Spleen (tissue), 11 donors: ENCODE results near the gene TRIO. TPM values are rescaled to one million over a fixed set of nuclear protein-coding genes. Genes with fewer than 3 reads are reported as not detected.

Source experiments
- DNase-seq: peaks from one replicate; pipeline ENCODE4 v3.0.0-alpha.2; 2020
- H3K27ac ChIP-seq, 8 donors: fragments of 200-600 bp; sonication (generic) in 7 of 8; 1 replicate in 4 of 8; 2 replicates in 4 of 8; pipeline versions ENCODE4 v1.5.0 to v1.8.0; 2016 to 2021; ENCODE audit warnings: inconsistent platforms in 4 of 8, mild to moderate bottlenecking in 4 of 8, moderate library complexity in 1 of 8
- H3K27me3 ChIP-seq, 7 donors: fragments of 200-600 bp; sonication (generic) in 6 of 7; replicated peaks in 1 of 7; 1 replicate in 4 of 7; 2 replicates in 3 of 7; pipeline versions ENCODE4 v1.5.0 to v1.8.0; 2016 to 2021; ENCODE audit warnings: inconsistent platforms in 3 of 7, mild to moderate bottlenecking in 1 of 7
- H3K36me3 ChIP-seq, 6 donors: fragments of 200-600 bp; sonication (generic) in 5 of 6; 1 replicate in 4 of 6; 2 replicates in 2 of 6; pipeline versions ENCODE4 v1.5.0 to v1.8.0; 2016 to 2021; ENCODE audit warnings: inconsistent platforms in 2 of 6
- H3K4me1 ChIP-seq, 6 donors: fragments of 200-600 bp; sonication (generic) in 5 of 6; 1 replicate in 3 of 6; 2 replicates in 3 of 6; pipeline versions ENCODE4 v1.5.0 to v1.8.0; 2016 to 2021; ENCODE audit warnings: inconsistent platforms in 3 of 6
- H3K4me3 ChIP-seq, 8 donors: fragments of 200-600 bp; sonication (generic) in 7 of 8; 1 replicate in 4 of 8; 2 replicates in 4 of 8; pipeline versions ENCODE4 v1.5.0 to v1.8.0; 2016 to 2021; ENCODE audit warnings: inconsistent platforms in 4 of 8, mild to moderate bottlenecking in 4 of 8, moderate library complexity in 2 of 8
- H3K9me3 ChIP-seq, 8 donors: fragments of 200-600 bp; sonication (generic) in 7 of 8; 1 replicate in 4 of 8; 2 replicates in 4 of 8; pipeline versions ENCODE4 v1.5.0 to v1.8.0; 2016 to 2021; ENCODE audit warnings: inconsistent platforms in 4 of 8
- CTCF ChIP-seq, 11 experiments: fragments of 200-600 bp in 7 of 11; fragments of 450-650 bp in 4 of 11; sonication (generic) in 4 of 11; IDR thresholded peaks in 8 of 11; conservative IDR thresholded peaks in 3 of 11; 1 replicate in 7 of 11; 2 replicates in 4 of 11; pipeline versions ENCODE4 v1.4.0 to v1.8.0; 2016 to 2021; ENCODE audit warnings: antibody characterized with exemption in 11 of 11, inconsistent platforms in 4 of 11, mild to moderate bottlenecking in 1 of 11
- POLR2A ChIP-seq, 3 donors: fragments of 450-650 bp; IDR thresholded peaks; one replicate each; pipeline ENCODE4 v1.5.1; 2017; ENCODE audit warnings: antibody characterized with exemption in 3 of 3, mild to moderate bottlenecking in 1 of 3
- POLR2AphosphoS5 ChIP-seq, 3 donors: sonication (generic); formaldehyde crosslinking; IDR thresholded peaks; one replicate each; pipeline ENCODE4 v1.5.1; 2017; ENCODE audit warnings: antibody characterized with exemption in 3 of 3
- WGBS, 5 donors: extraction: QIAGEN DNeasy Blood & Tissue Kit in 3 of 5; methylation state at CpG; one replicate each; pipeline versions ENCODE4 v1.1.5 to v1.1.7; 2013 to 2018; 5-methylcytosine and 5-hydroxymethylcytosine counted together
- intact Hi-C: fragments of 100-400 bp; cut with DNase I; formaldehyde crosslinking; loops from one replicate; pipeline ENCODE4 v1.15.0; 2023; ENCODE audit warnings: low total_unique reads
- polyA plus RNA-seq, 3 donors: library from polyadenylated mRNA; stranded (reverse); fragments of 200-250 nt; gene quantifications; one replicate each; pipeline ENCODE4 v1.2.1, GENCODE V29; 2013
- total RNA-seq, 7 donors: library from RNA; depleted of rRNA in 3 of 7; stranded (reverse); fragments of >200 nt in 3 of 7; fragmentation: NEBNext Ultra II Directional in 4 of 7; extraction: Animal tissue kit (Norgen Biotek cat#: 25700) in 4 of 7; gene quantifications; one replicate each; pipeline versions ENCODE4 v1.1.0 to v1.2.1, GENCODE V29; 2016 to 2021
- donor health status: healthy with polysubstance abuse.
- donor health status: DM: no; HTN: no; CAD: no; lungs with moderate emphysema.
- donor health status: DM: no; HTN: no; CAD: no.
- donor health status: Bipolar disorder and iron deficiency.
- donor health status: healthy.
- donor health status: DM: no; HTN: no; CAD: no.
- donor health status: DM: yes; HTN: yes; CAD: no.

The TRIO gene
- total and polyA plus RNA-seq, 10 donors: 21.5 to 280 (median 190) TPM

GRCh38 chr5:14161825-14162556 lies 18.8 kb downstream of the TRIO start:
- Histone ChIP-seq H3K4me1 (peaks cover 4 to 41% (median 21%) of the 10 kb centered on the region in 6 donors), H3K36me3 (no peaks in the 10 kb centered on the region), H3K4me3 (no peak overlapping the region), H3K9me3 (peaks cover 0 to 11% (median 7%) of the 10 kb centered on the region in 8 donors), H3K27ac (no peak overlapping the region), H3K27me3 (no peaks in the 10 kb centered on the region)
- DNase-seq: no peak
- intact Hi-C loops: no loop called here
- TF ChIP-seq POLR2AphosphoS5 (IDR thresholded peaks at IDR 0.05) (no peak), POLR2A (IDR thresholded peaks at IDR 0.05) (no peak), CTCF (IDR thresholded peaks at IDR 0.05 in 8 of 11, conservative IDR thresholded peaks at IDR 0.05 in 3 of 11) (no peak)
- 84 to 93% (median 86%) methylated on average over 7 of the region's 7 CpGs for WGBS, 5 donors

- Histone ChIP-seq H3K4me3 (no peak overlapping the region), H3K9me3 (peaks cover 0 to 11% (median 7%) of the 10 kb centered on the region in 8 donors), H3K4me1 (peaks cover 10 to 63% (median 37%) of the 10 kb centered on the region in 6 donors), H3K27ac (no peak overlapping the region), H3K36me3 (no peaks in the 10 kb centered on the region), H3K27me3 (no peaks in the 10 kb centered on the region)
- 81 to 95% (median 89%) methylated on average over 7 of the region's 7 CpGs for WGBS, 5 donors
- intact Hi-C loops: no loop called here
- DNase-seq: no peak
- TF ChIP-seq CTCF (IDR thresholded peaks at IDR 0.05 in 8 of 11, conservative IDR thresholded peaks at IDR 0.05 in 3 of 11): no peak
- no peak for TF ChIP-seq POLR2A (IDR thresholded peaks at IDR 0.05)
- no peak for TF ChIP-seq POLR2AphosphoS5 (IDR thresholded peaks at IDR 0.05)
These were observed 21.3 kb downstream of the TRIO start for GRCh38 chr5:14164164-14165163.

- no peaks in the 10 kb centered on the region for H3K36me3 ChIP-seq
- intact Hi-C loops: no loop called here
- H3K4me1 ChIP-seq: peaks cover 12 to 66% (median 44%) of the 10 kb centered on the region in 6 donors
- H3K27me3 ChIP-seq: no peaks in the 10 kb centered on the region
- H3K4me3 ChIP-seq: no peak overlapping the region
- peaks cover 0 to 11% (median 7%) of the 10 kb centered on the region in 8 donors for H3K9me3 ChIP-seq
- 85 to 92% (median 90%) methylated on average over 9 of the region's 9 CpGs for WGBS, 5 donors
- TF ChIP-seq CTCF (IDR thresholded peaks at IDR 0.05 in 8 of 11, conservative IDR thresholded peaks at IDR 0.05 in 3 of 11) (no peak), POLR2A (IDR thresholded peaks at IDR 0.05) (no peak), POLR2AphosphoS5 (IDR thresholded peaks at IDR 0.05) (no peak)
- no peak overlapping the region for H3K27ac ChIP-seq
- no peak for DNase-seq
These were observed 22.4 kb downstream of the TRIO start for GRCh38 chr5:14165375-14166106.
